GM20000 (cell line): ENCODE data around the gene TSPAN18.

Experiments
- DNase-seq: peaks from one replicate; pipeline ENCODE4 v3.0.0; 2012; ENCODE audit warnings: low spot score
- CTCF ChIP-seq: IDR thresholded peaks from 2 replicates; pipeline ENCODE4 v1.5.1; 2012; ENCODE audit warnings: mild to moderate bottlenecking, control low read depth; ENCODE audit errors: extremely low read depth, missing control alignments

Gene TSPAN18

GRCh38 chr11:44863231-44863630 is 136.5 kb downstream of the TSPAN18 start:
- no peak for TF ChIP-seq CTCF

GRCh38 chr11:44865866-44866272 is 139.1 kb downstream of the TSPAN18 start:
- no peak for DNase-seq

More at GRCh38 chr11:44863231-44863630, 136.5 kb downstream of the TSPAN18 start:
- DNase-seq = no peak

GRCh38 chr11:44866286-44866685 is 139.5 kb downstream of the TSPAN18 start:
- TF ChIP-seq CTCF = no peak
- DNase-seq = no peak

More at GRCh38 chr11:44865866-44866272, 139.1 kb downstream of the TSPAN18 start:
- TF ChIP-seq CTCF = no peak

- no peak for DNase-seq
- TF ChIP-seq CTCF = no peak
Observed at GRCh38 chr11:44868021-44868420, 141.3 kb downstream of the TSPAN18 start.

- no peak for DNase-seq
- TF ChIP-seq CTCF = no peak
Observed at GRCh38 chr11:44868455-44869421, 142.0 kb downstream of the TSPAN18 start.

GRCh38 chr11:44870181-44870580 is 143.4 kb downstream of the TSPAN18 start:
- DNase-seq = no peak
- TF ChIP-seq CTCF = no peak

- DNase-seq = no peak
- TF ChIP-seq CTCF = no peak
Observed at GRCh38 chr11:44870615-44871176, 143.9 kb downstream of the TSPAN18 start.

- peak; percentile 59 for DNase-seq
Observed at GRCh38 chr11:44871682-44872081, 144.9 kb downstream of the TSPAN18 start.
